NCI-H82 (cell line): ENCODE measurements around the gene ANP32B.
"Not testable (repeated sequence)": the region's sequence is repeated elsewhere in the genome, so short reads cannot be mapped to it uniquely, and the experiment has no call there.

ENCODE experiments used
- DNase-seq: peaks from one replicate; lab custom pipeline; 2025; lab: John Stamatoyannopoulos, UW

The ANP32B gene

GRCh38 chr9:97992219-97992618 lies 9.1 kb downstream of the ANP32B start:
- DNase-seq, result no peak

- DNase-seq, result no peak
Measured at GRCh38 chr9:97993000-97993399, 9.9 kb downstream of the ANP32B start.

- no peak for DNase-seq
Measured at GRCh38 chr9:97994703-97995102, 11.6 kb downstream of the ANP32B start.

- DNase-seq, result not testable (repeated sequence)
Measured at GRCh38 chr9:97996676-97997075, 13.5 kb downstream of the ANP32B start.

DNA sequence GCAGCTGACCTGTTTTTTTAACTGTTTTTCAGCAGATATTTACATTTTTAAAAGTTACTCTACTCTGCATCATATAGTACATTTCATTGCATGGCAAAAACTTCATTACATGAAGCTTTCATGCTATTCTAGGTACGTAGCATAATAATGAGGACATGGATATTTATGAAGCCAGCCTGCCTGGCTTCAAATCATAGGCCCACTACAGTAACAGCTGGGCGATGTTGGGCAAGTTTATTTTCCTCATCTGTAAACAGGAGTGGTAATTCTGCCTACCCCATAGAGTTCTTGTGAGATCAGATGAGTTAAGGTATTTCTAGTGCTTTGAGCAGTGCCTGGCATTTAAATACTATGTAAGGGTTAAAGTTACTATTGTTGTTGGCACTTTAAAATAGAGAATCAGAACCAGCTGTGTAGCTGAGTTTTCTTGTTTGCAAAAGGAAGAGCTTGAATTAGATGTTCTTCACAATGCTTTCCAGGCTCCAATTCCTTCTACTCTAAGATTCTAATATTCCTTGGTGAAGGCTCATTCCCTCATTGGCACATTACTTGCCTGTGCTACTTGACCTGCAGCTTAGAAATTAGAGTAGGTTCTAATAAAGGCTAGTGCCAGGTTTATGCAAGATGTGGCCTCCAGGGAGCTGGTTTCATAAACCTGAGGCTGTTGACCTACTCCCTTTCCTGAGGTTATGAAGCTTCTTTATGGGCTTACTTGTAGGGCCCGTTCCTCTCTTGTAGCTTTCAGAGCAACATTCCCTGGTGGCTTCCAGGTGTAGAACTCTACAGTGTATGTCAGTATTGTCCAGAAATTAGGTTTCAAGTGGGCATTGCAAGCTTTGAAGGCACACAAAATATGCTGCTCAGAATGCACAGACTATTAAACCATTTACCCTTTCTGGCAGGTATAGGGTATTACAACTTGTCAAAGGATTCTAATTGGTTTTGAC lies 14.5 kb downstream of the ANP32B start:
- DNase-seq, result no peak

DNA sequence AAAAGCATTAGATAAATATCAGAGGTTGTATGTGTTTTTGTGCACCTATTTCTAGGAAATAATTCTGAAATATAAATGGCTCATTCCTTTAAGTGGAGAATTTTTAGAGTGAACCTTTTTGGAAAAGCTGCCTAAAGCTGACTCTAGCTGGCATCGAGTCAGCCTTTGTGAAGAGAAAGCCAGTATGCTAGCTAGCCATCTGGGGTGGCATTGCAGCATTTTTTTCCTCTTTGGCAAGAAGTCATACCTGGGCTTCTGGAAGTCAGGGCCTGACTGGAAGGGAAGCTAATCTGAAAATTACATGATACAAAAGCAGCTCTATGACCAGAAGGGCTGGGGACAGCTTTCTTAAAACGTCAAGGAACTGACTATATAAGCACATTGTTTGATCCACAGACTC lies 19.7 kb downstream of the ANP32B start:
- DNase-seq, result no peak

GRCh38 chr9:98006127-98006796 lies 23.1 kb downstream of the ANP32B start:
- DNase-seq, result no peak

GRCh38 chr9:98007251-98007928 lies 24.2 kb downstream of the ANP32B start:
- DNase-seq, result no peak

GRCh38 chr9:98008764-98009163 lies 25.6 kb downstream of the ANP32B start:
- DNase-seq, result no peak

DNA sequence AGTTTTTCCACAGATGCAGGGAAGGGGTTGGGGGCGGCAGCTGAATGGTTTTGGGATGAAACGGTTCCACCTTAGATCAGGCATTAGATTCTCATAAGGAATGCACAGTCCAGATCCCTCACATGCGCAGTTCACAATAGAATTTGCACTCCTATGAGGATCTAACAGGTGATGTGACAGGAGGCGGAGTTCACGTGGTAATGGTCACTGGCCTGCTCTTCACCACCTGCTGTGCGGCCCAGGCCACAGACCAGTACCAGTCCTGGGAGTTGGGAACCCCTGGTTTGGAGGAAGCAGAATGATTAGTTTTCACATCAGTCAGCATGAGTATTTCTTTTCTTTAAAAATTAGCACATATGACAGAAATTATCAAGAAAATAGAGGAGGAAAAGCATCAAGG lies 26.3 kb downstream of the ANP32B start:
- no peak for DNase-seq

DNA sequence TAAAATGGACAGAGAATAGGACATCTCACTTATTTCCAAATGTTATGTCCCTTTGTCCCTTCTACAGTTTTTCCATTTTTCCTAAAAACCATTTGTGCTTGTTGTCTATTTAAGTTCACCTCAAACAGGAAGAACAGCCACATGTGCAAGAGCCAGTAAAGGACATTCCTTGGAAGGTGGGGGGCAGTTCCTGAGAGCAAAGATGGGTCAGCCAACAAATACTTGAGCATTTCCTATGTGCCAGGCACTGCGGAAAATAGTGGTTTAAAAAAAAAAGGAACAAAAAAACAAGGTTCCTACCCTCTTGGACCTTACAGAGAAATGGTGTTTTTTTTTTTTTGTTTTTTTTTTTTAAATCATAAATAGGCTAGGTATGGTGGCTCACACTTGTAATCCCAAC lies 26.8 kb downstream of the ANP32B start:
- DNase-seq, result no peak

- no peak for DNase-seq
Measured at GRCh38 chr9:98010445-98010844, 27.3 kb downstream of the ANP32B start.

GRCh38 chr9:98011122-98011521 lies 28.0 kb downstream of the ANP32B start:
- no peak for DNase-seq

GRCh38 chr9:98016137-98016680 lies 33.1 kb downstream of the ANP32B start:
- no peak for DNase-seq

DNA sequence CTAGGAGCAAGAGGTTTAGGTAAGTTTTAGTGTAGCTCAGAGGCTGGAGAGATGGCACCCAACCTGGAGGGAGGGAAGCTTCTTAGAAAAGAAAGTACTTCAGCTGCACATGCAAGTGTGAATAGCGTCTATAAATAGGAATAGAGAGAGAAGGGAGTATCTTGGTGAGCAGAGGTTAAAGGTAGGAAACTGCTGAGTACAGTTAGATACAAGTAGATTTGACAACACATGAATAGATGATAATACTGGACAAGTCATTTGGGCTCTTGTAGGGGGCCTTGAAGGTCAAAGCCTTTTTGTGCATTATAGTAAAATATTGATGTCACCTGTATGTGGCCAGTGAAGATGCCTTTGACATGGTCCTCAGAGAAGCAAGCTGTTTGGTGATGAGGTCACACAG lies 34.2 kb downstream of the ANP32B start:
- no peak for DNase-seq

GRCh38 chr9:98018347-98018746 lies 35.2 kb downstream of the ANP32B start:
- DNase-seq, result peak; percentile 55

DNA sequence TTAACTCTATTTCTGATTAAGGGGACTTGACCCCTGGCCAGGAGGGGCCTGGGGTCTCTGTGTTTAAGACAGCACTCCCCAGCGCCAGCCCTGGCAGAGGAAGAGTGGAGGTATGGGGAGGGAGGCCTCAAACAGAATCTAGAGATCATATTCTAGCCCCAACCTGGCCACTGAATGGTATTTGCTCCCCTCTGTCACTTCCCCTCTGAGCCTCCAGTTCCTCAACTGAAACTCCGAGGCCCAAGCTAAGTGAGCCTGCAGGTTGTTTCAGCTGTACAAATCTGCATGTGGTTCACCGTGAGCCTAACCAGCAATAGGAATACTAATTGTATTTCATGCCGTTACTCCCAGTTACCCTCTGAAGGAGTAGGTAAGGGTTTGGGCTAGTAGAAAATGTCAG lies 36.0 kb downstream of the ANP32B start:
- no peak for DNase-seq

DNA sequence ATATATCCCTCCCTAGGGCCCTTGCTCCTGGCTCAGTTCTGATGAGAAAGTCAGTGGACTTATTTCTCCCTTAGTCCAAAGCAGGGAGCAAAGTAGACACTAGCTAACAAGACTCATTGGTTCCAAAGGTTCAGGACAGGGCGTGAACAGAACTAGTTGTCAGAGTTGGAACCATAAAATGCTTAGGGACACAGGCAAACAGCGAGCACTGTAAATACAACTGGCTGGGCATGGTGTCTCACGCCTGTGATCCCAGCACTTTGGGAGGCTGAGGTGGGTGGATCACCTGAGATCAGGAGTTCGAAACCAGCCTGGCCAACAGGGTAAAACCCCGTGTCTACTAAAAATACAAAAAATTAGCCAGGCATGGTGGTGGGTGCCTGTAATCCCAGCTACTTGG lies 36.7 kb downstream of the ANP32B start:
- not testable (repeated sequence) for DNase-seq

DNA sequence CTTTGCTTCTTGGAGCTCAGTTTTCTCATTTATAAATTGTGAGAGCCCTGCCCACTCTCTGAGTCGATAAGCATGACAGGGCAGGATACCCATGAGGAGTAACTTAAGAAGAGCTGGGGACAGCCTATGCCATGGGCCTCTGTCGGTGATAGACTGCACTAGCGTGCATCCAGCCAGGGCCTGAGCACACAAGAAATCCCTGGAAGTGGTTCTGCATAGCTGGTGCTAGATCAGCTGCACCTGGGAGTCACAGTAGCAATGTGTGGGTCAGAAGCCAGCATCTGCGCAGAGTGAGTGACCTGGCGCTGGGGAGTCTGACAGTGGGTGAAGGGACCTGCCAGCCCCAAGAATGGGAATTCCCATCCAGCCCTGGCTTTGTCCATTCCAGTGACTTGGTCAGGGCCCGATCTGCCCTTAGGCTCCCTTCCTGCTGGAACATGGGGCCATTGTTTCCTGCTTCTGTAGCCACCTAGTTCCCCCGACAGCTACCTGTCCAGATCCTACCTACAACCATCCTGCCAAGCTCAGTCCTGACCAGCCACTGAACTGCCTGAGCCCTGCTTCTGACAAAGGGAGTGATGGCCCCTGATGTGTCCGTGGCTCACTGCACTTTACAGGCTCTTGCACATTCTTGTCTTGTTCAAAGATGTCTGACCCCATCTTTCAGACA lies 37.5 kb downstream of the ANP32B start:
- DNase-seq, result no peak

GRCh38 chr9:98021306-98022040 lies 38.3 kb downstream of the ANP32B start:
- no peak for DNase-seq

DNA sequence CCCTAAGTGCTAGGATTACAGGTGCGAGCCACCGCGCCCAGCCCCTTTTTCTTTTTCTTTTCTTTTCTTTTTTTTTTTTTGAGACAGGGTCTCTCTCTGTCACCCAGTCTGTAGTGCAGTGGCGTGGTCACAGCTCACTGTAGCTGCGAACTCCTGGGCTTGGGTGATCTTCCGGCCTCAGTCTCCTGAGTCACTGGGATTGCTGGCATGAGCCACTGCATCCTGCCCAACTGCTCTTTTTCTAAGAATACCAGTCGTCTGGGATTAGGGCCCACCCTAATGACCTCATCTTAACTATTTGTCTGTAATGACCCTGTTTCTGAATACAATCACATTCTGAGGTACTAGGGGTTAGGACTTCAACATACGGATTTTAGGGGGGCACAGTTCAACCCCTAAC lies 39.3 kb downstream of the ANP32B start:
- no peak for DNase-seq
